SIG-M5 treated with dmso at 0.1 percent for 504 hours (cell line): ENCODE measurements around the gene RAB12.
"Not testable (repeated sequence)": the region's sequence is repeated elsewhere in the genome, so short reads cannot be mapped to it uniquely, and the experiment has no call there.

ENCODE experiments used
- DNase-seq: peaks from one replicate; lab custom pipeline; 2025; ENCODE audit not compliant: unreplicated experiment; lab: John Stamatoyannopoulos, UW

RAB12 gene

DNA sequence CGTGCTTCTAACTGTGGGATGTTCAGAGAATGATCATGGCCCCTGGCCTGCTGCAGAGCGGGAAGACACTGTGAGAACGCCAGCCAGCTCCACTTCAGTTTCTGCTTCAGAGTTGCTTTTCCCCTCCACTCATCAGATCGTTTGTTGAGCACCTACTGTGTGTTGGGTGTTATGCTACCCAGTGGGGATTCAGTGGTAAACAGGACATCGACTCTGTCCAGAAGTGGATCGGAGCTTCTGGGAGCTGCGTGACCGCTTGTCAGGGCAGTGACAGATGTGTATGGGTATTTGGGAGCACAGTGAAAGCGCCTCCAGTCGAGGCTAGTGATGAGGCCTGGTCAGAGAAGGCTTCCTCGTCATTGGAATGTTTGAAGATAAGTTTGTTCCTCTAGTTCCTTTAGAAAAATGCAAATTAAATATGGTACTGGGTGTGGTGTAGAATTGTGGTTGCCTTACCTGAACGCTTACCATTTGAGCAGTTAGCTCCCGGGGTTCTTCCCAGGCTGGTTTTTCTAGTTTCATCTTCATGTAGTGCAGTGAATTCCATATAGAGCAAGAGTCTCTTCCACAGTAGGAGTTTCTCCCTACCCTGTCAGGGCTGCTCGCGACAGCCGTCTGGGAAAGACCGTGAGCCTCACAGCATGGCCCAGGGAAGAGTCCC lies 2.8 kb downstream of the RAB12 start:
- DNase-seq: peak; percentile 48

DNA sequence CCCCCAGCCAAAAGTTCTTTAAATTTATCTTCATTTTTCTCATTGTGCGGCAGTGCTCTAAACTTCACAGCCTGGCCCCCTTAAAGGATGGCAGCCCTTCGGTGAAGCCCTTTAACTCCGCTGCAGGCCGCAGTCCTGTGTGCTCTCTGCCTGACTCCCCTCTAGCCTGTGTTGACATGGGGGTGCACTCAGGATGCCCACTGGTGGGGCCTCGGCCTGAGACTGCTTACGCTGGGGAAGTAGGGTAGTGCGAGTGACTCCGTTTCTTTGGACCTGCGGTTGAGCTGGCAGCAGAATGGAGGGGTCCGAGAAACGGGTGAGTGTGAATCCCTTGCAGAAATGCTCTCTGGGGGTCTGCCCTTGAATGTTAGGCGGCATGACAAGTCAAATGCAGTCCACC lies 5.6 kb downstream of the RAB12 start:
- DNase-seq: no peak

DNA sequence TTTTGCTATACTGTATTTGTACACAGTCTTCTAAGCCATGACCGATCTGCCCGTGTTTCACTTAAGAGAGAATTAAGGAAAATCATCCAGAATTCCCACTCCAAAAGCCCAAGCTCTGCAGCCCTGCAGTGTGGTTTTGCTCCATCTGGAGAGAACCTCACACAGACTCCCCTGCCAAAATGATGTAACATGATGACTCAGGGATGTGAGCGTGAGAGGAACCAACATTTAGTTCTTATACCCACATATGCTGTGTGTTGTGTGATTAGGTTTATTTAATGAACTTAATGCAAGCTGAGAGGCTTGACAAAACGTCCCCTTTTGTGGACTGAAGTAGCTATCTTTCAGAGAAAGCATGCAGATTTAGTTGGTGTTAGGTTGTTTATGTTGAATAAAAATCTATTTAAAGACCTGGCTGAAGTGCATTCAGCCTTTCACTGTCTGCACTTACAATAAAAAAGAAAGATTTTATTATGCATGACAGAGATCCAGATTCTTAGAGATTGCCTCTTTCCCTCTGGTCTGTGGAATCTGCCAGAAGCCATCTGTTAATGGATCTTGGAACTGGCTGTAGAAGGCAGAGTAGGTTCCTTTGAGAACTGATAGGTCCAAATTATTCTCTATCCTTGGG lies 6.3 kb downstream of the RAB12 start:
- DNase-seq: peak; percentile 68

DNA sequence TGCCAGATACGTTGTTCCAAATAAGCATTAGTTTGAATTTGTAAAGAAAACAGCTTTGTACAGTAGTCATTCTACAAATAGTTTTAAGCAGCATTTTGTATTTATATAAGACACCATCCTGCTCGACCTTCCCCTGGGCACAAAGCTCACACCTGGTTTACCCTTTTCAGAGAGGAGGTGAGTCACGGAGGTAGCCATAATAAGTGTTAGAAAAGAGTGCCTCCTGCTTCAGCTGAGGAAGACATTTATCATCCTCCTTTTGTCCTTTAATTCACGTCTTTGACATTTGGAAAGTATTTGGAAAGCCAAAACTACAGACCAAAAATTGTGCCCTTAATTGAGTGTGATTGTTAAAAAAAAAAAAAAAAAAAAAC lies 6.8 kb downstream of the RAB12 start:
- no peak for DNase-seq

DNA sequence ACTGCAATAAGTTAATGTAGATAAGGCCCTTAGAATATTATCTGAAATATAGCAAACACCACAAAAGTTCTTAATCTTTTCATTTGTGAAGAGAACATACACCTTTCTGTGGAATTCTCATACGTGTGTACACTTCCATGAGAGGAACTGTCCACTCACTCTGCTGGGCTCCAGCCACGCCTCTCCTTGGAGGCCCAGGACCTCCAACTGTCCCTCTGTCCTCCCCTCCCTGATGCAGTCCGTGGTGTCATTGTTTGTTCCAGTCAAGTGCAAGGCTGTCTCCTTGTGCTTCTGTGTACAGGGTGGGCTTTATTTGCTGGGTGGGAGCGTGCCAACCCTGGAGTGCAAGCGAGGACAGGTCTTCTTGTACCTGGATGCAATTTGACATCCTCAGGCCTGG lies 8.7 kb downstream of the RAB12 start:
- DNase-seq: no peak

DNA sequence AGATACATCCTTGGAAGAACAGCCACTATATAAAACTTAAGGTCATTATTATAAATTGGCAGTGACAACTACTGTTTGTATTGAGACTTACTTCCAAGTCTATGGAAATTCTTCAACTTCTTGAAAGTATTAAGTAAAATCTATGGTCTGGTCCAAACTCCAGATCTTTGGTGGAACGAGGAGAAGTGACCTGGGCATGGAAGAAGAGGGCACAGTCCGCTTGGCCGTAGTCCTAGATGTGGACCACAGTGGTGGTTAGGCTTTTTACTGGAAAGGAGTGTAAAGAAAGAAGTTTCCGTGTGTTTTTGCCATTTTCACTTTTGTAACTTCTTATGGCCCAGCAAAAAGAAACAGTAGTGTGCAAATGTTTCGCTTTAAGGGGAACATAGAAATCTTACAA lies 9.8 kb downstream of the RAB12 start:
- DNase-seq: no peak

GRCh38 chr18:8619835-8620577 lies 10.8 kb downstream of the RAB12 start:
- no peak for DNase-seq

DNA sequence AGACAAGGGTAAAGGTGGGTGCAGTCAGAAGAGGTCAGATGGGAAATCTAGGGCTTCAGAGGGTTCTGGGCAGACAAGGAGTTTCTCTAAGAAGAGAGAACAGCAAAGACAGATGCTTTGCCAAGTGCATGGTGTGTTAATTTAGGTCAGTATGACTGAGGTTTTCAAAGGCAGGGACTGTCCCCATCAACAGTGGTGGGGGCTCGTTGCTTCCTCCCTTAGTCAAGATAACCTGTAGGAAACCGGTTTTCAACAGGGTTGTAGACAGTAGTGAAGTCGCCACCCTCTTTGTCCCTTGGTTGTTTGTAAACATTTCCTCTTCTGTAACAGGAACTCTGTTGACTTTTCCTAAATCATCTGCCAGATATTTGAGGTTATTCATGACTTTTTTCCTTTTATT lies 11.6 kb downstream of the RAB12 start:
- no peak for DNase-seq

- not testable (repeated sequence) for DNase-seq
These were observed 13.4 kb downstream of the RAB12 start for GRCh38 chr18:8622625-8623024.

- peak; percentile 58 for DNase-seq
These were observed 14.4 kb downstream of the RAB12 start for GRCh38 chr18:8623549-8624106.

DNA sequence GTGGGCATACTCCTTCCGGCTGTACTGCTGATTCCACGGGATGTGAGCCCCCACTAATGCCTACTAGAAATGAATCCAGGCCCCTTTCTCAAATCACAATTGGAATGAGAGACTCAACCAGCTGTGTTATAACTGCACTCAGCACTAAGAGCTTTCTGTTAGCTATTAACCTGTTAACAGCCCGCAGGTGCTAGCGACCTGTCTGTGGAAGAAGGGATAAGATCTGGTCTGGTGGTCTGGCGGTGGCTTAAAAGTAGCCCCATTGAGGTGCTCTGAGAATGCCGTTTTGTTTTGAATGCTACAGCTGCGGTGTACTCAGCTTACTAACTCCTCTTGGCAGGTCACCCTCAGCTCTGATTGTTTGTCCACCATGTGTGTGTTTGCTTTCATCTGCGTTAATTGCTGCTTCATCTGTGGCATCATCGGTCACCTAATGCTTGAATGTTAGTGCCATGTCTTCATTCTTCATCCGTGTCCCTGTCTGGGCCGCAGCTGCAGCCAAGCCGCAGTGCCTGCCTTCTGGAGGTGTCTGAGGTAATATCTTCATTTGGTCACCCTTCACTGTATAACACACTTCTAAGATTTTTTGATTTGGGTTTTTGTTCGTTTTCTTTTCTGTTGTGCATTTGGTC lies 16.3 kb downstream of the RAB12 start:
- no peak for DNase-seq

- no peak for DNase-seq
These were observed 17.3 kb downstream of the RAB12 start for GRCh38 chr18:8626414-8627106.

GRCh38 chr18:8627107-8627472 lies 17.9 kb downstream of the RAB12 start:
- no peak for DNase-seq

- no peak for DNase-seq
These were observed 18.3 kb downstream of the RAB12 start for GRCh38 chr18:8627540-8627939.

- no peak for DNase-seq
These were observed 20.4 kb downstream of the RAB12 start for GRCh38 chr18:8629602-8630001.

- no peak for DNase-seq
These were observed 21.3 kb downstream of the RAB12 start for GRCh38 chr18:8630546-8630945.

- no peak for DNase-seq
These were observed 22.0 kb downstream of the RAB12 start for GRCh38 chr18:8631265-8631664.

DNA sequence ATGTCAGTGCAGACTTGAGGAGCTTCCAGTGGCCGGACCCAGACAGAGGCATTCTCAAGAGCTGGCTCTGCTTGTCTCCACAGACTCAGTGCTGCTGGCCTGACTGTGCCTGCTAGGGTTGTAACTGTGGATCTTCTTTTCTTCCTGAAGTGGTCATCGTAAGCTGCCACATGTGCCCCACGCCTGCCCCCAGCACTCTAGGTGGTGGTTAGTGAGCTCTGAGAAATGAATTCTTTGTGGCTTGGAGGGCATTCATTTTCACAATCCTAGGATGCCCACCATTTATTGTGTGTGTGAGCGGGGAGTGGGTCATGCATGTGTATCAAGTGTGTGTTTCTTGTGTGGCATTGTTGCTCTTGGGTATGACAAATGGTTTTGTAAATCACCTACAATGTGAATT lies 23.1 kb downstream of the RAB12 start:
- DNase-seq: no peak

GRCh38 chr18:8634508-8634907 lies 25.3 kb downstream of the RAB12 start:
- DNase-seq: no peak

DNA sequence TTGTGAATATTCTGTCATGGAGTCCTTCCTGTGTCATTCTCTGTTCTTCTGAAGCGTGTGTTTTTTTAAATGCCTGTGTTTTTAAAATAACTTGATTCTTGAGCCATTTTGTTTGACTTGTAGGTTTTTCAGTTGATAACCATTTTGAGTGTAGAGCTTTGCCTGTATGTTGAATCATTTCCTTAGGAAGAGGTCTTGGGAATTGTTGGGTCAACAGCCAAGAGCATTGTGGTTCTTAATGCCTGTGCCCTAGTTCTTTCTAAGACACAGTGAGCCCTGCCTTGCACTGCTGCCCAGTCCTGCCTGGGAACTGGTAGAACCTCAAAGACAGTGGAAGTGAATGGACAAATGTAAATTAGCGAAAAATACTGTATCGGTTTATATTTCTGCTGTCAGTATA lies 25.9 kb downstream of the RAB12 start:
- DNase-seq: no peak

DNA sequence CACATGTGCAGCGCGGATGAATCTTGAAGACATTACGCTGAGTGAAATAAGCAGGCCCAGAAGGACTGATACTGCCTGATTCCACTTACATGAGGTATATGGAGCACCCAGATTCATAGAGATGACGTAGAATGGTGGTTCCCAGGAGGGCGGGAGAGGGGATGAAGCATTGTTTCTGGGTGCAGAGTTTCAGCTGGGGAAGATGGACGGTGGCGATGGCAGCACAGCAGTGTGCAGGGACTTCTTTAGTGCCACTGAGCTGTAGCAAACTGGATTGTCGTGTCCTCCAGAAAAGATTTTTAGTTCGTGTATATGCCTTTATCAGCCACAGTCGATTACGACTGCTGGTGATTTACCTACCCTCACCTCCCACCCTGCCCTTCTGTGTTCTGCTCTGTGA lies 30.5 kb downstream of the RAB12 start:
- DNase-seq: no peak
